ENCODE data around the gene RYR3.

The RYR3 gene

GRCh38 chr15:33822479-33822878, 511.7 kb downstream of the RYR3 start:
- DNase-seq (ENCODE audit: low read depth in 4 of 4, low spot score in 1 of 4): no peak

DNA sequence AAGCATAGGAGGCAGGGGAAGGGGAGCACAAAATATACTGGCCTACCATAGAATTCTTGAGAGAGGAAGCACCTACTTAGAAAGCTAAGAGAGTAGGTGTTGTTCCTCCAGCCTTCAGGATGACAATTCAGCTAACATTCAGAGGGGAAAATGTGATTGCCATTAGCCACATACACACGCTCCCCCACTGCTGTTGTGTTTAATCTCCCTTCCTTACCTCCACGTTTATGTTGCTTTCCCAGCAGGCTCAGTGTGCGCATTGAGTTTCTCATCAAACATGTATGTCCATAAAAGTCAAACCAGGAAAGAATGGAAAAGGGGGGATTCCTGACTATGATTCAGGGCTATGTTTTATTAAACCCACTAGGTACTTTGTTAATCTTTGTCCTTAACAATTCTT, 512.4 kb downstream of the RYR3 start:
- no peak for DNase-seq (ENCODE audit: low read depth in 4 of 4, low spot score in 1 of 4)

- DNase-seq (ENCODE audit: low read depth in 4 of 4, low spot score in 1 of 4): no peak
Observed at GRCh38 chr15:33825453-33825852, 514.7 kb downstream of the RYR3 start.

GRCh38 chr15:33826201-33826600, 515.4 kb downstream of the RYR3 start:
- DNase-seq (ENCODE audit: low read depth in 4 of 4, low spot score in 1 of 4): no peak

GRCh38 chr15:33830351-33830750, 519.6 kb downstream of the RYR3 start:
- DNase-seq (ENCODE audit: low read depth in 4 of 4, low spot score in 1 of 4): no peak

GRCh38 chr15:33831646-33832045, 520.9 kb downstream of the RYR3 start:
- DNase-seq (ENCODE audit: low read depth in 4 of 4, low spot score in 1 of 4): no peak

- DNase-seq (ENCODE audit: low read depth in 4 of 4, low spot score in 1 of 4): no peak
Observed at GRCh38 chr15:33834892-33835743, 524.4 kb downstream of the RYR3 start.

DNA sequence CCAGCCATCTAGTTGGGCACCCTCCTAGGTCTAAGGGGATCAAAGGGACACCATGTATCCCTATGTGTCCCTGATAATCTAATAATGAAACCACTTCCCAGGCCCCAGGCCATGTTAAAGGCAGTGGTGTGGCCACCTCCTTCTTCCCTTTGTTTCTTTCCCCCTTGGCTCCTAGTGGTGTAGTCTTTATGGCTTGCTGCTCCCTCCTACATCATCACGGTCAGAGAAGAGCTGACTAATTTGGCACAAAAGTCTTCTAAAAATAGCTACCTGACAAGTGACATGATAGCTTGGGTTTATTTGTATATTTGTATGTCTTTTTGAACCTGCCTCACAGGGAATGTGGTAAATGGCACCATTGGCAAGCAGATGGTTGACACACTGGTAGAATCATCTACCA, 526.5 kb downstream of the RYR3 start:
- DNase-seq (ENCODE audit: low read depth in 4 of 4, low spot score in 1 of 4): no peak

DNA sequence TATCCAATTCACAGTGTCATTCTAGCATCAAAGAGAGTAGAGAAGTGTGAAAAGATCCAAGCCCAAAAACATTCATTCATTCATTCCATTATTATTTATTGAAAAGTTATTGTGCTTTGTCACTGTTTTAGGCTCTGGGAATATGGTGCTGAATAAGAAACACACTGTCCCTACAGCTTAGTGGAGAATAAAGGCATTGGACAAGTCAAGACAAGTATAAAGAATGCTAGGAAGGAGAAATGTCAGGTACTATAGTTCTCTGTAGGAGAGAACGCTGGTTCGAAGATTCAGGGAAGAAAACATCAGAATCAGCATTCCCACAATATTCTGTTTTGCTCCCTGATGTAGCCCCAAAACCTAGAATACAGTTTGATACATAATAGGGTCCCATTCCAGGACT, 528.8 kb downstream of the RYR3 start:
- DNase-seq (ENCODE audit: low read depth in 4 of 4, low spot score in 1 of 4): no peak

- no peak for DNase-seq (ENCODE audit: low read depth in 4 of 4, low spot score in 1 of 4)
Observed at GRCh38 chr15:33840615-33841014, 529.8 kb downstream of the RYR3 start.

- DNase-seq (ENCODE audit: low read depth in 4 of 4, low spot score in 1 of 4): no peak
Observed at GRCh38 chr15:33844186-33844585, 533.4 kb downstream of the RYR3 start.

- no peak for DNase-seq (ENCODE audit: low read depth in 4 of 4, low spot score in 1 of 4)
Observed at GRCh38 chr15:33844597-33844996, 533.8 kb downstream of the RYR3 start.

- DNase-seq (ENCODE audit: low read depth in 4 of 4, low spot score in 1 of 4): no peak
Observed at GRCh38 chr15:33846142-33846541, 535.4 kb downstream of the RYR3 start.

DNA sequence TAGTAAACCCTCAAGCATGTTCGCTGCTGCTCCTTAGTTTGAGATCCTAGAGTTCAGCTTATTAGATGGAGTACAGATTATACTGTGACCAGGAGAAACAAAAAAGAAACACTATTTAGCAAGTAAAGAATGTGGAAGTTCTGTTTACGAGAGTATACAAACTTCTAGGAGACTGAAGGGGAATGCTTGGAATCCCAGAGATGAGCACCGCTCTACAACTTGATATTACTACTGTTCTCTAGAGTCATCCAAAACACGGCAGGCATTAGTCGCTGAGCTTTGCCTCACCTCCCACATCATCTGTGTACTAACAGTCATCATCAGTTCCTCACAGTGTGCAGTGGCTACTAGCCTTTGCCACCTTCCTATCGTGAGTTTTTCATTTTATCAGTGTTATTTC, 536.1 kb downstream of the RYR3 start:
- DNase-seq (ENCODE audit: low read depth in 4 of 4, low spot score in 1 of 4): no peak

DNA sequence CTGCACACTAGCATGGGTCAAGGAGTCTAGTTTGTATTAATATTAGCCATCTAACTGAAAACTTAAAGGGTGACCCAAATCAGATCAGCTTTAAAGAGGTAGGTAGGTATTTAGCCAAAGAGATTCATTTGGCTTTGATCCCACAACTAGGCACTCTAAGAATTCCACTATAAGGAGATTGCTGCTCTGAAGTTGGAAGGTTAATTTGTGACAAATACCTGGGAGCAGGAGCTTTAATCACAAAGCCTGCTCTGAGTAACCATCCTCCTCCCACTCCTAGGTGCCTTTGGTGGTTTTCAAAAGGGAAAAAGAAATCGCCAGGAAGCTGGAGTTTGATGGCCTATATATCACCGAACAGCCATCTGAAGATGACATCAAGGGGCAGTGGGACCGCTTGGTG, 537.2 kb downstream of the RYR3 start:
- no peak for DNase-seq (ENCODE audit: low read depth in 4 of 4, low spot score in 1 of 4)

DNA sequence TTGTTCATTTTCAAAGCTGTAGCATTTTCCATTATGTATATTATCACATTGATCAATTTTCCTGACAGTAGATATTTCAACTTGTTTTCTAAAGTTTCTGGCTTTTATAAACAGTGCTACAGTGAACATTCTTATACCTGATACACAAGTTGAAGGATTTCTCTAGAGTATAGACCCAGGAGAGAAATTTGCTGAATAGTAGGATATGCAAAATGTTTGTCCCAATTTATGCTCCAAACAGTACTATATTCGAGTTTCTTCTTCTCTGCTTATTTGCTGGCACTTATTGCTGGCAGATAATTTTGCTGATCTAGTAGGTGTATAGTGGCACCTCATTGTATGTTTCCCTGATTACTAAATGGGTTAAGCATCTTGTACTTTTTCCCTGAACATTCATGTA, 540.3 kb downstream of the RYR3 start:
- no peak for DNase-seq (ENCODE audit: low read depth in 4 of 4, low spot score in 1 of 4)

DNA sequence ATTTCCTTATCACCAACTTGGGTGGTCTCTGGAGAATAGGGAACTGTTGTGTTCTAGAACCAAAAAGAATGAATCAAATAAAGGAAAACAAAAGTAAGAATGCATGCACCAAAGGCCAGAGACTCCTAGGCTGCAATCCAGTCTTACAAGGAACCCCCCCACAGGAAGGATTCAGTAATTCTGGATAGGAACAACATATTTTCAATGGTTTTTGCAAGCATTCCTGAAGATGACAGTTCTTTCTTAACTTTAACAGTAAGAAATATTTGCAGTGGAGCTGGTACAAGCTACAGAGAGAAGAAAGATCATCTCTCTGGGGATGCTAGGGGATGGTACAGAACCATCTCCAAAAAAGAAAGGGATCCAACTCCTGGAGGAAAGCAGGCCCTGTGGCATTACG, 541.3 kb downstream of the RYR3 start:
- no peak for DNase-seq (ENCODE audit: low read depth in 4 of 4, low spot score in 1 of 4)

DNA sequence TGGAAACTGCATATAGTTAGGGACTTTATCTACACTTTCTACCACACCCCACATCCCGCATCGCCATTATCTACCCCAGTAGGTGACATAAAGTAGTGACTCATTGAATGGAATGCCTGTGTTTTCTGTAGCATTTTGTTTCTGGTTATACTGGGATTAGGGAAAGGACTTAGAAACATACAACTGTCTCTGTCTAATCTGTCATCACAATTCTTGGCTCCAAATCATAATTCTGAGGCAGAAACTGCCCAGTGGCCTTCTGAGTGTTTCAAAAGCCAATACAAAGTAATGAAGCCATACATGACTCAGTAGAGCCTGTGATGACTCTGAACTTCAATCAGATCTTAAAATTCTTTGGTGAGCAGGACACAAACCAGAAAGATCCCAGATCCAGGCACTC, 541.8 kb downstream of the RYR3 start:
- DNase-seq (ENCODE audit: low read depth in 4 of 4, low spot score in 1 of 4): no peak

DNA sequence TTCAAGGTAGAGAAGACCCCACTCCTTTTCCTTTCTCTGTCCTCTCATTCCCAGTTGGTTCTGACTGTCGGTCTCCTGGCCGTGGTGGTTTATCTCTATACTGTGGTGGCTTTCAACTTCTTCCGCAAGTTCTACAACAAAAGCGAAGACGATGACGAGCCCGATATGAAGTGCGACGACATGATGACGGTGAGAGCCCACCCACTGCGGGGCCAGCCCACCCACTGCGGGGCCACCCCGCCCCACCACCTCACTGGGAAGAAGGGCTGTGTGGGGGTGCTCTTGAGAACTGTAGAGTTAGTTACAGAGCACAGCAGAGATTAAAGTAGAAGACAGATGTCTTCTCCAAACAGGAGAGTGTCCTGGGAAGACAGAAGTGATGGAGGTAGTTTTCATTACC, 547.0 kb downstream of the RYR3 start:
- DNase-seq (ENCODE audit: low read depth in 4 of 4, low spot score in 1 of 4): no peak

DNA sequence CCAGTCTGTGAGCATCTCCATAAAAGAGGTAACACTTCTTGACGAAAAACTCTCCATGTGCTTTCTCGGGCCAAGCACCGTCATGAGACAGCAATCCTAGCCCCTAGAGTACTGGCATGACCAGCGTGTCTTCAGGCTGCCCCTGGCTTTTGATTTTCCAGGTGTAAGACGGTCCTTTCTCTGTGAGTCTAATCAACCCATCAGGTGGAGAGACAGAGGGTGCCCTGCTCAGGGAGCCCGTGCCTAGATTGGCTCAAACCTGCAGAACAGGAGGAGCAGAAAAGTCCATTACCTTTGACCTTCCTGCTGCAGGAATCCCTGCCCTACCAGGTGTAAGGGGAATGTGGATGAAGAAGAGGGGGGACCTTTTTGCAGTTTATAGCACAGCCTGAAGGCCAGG, 548.1 kb downstream of the RYR3 start:
- no peak for DNase-seq (ENCODE audit: low read depth in 4 of 4, low spot score in 1 of 4)

DNA sequence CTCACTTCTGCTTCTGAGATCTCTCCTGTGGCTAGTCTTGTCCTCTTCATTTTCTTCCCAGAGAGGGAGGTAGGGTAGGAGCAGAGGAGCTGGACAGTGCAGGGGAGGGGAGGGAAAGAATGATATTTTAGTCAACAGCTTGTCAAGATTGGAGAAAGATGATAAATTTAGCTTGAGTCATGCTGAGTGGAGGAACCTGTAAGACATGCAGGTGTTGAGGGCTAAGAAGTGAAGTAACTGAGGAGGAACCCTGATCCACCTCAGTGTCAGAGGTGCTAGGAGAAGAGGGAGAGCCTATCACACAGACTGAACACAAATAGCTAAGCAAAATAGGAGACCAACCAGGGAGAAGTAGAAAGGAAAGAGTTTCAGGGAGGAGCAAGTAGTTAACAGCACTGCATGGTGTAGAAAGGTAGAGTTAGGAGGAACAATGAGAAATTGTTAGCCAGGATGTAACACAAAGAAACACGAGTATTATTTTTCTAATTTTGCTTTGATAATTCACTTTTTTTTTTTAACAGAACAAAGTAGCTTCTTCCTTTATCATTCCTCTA, 549.3 kb downstream of the RYR3 start:
- no peak for DNase-seq (ENCODE audit: low read depth in 4 of 4, low spot score in 1 of 4)

DNA sequence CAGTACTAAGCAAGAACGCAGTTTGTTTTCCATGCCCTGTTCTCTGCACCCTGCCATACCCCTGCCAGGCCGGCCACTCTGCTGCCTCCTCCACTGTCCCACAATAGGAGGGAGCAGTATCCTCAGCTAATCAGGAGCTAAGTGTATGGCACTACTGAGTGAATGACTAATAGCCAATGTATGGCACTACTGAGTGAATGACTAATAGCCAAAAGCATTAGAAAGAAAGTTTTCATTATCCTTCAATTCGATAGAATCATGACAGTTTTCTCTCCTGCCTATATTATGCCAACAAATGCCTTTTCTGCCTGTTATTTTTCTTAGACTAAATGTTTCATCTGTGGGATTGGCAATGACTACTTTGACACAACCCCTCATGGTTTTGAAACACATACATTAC, 550.0 kb downstream of the RYR3 start:
- no peak for DNase-seq (ENCODE audit: low read depth in 4 of 4, low spot score in 1 of 4)

Data from stimulated activated CD4-positive, alpha-beta T cell treated with anti-CD3 and anti-CD28 coated beads, Interleukin-1b, Interleukin-23, amount 100 ng/mL, for 24 hours (primary cell).